ENCODE data around the gene ERBB4.

The ERBB4 gene

GRCh38 chr2:212360068-212360460, 178.5 kb downstream of the ERBB4 start:
- no peak for DNase-seq

GRCh38 chr2:212359425-212360067, 179.1 kb downstream of the ERBB4 start:
- no peak for DNase-seq

- DNase-seq: no peak
These were observed 181.0 kb downstream of the ERBB4 start for GRCh38 chr2:212357606-212358005.

- DNase-seq: no peak
These were observed 184.2 kb downstream of the ERBB4 start for GRCh38 chr2:212354382-212354781.

DNA sequence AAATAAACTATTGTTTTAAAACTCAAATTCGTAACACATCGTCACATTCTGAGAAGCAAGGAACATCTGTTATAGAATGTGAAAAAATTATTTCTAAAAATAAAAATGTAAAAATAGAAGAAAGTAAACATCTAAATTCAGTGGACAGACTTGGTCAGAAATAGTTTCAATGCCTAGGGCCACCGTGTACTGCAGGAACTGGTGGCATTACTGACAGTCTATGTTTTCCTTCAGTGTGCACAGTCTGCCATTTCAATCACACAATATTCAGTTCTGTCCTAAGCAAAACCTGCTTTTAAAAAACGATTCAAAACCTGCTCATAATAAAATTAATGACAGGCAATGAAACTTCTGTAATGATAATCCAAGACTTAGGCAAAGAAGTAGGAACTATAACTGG, 190.1 kb downstream of the ERBB4 start:
- no peak for DNase-seq

DNA sequence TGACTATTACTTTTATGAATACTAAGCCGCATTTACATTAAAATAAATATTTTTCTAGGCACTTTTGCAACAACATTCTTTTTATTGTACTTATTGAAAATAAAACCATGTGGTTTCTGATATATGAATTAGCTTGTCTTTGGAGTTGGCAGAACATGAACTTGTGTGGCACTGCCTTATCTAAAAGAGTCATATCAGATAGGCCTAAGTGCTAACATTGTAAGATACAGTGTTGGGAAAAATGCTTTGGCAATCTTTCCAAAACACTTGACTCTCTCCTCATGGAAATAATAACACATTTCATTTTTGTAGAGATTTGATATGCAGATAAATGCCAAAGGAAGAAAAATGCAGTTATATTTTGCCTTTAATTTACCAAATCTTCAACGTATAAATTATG, 191.7 kb downstream of the ERBB4 start:
- no peak for DNase-seq

GRCh38 chr2:212345966-212346365, 192.6 kb downstream of the ERBB4 start:
- no peak for DNase-seq

DNA sequence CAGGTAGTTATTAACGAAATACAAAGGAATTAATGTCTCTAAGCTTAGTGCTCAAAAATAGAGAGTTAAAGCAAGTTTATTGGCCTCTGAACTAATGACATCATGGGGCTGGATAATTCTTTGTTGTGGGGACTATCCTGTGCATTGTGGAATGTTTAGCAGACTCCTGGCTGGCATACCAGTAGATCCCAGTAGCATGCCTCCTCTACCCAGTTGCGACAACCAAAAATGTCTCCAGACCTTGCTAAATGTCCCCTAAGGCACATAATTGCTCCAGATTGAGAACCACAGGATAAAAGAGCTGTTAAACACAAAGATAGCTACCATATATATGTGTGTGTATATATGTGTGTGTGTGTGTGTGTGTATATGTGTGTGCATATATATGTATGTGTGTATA, 194.5 kb downstream of the ERBB4 start:
- DNase-seq: no peak

DNA sequence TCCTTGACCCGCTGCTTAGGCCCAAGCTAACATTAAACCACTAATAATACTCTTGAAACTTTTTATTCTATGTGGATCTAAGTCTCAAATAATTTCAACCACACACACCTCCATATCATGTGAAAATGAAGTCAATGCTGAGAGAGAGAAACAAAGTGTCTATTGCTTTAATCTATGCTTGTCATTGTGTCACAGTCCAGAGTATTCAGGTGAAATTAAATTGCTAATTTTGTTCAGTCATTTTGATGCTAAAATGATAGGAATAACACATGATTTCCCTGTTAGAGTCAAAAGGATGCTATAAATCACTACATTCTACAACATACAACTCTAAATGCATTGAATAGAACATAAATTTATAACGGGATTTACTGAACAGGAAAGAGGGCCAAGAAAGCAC, 195.4 kb downstream of the ERBB4 start:
- DNase-seq: no peak

DNA sequence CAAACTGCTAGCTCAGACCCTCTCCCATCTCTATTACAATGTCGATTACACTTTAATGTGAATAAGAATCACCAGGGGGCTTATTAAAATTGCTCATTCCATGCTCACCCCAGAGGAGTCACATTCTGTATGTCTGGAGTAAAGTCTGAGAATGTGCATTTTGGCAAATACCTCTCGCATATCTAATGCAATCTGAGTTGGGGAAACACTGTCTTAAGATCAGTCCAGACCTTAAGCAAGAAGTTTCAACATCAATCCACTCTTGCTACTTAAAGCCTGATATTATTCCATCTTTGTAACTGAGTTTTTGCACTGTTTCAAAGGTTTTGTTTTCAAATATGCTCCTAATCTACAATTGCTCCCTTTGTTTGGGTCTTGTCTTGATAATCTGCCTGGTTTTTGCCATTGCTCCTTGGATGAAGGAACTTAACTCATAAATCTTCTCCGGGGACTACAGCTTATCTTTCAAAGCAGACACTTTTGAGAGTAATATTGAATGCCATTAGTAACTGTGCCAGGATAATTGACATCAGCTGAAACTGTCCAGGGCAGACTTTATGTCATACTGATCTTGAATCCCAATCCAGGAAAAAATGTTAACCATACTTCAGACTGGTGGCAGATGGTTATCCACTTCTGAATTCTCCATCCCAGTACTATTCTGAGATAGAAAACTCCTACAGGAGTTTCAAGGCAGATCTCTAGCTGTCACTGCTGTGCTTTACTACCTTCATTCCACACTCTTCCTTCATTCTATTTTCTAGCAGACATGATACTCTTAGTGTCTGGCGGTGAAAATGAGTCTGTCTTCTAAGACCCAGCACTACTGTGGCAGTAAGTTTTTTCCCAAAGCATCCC, 200.9 kb downstream of the ERBB4 start:
- DNase-seq: no peak

DNA sequence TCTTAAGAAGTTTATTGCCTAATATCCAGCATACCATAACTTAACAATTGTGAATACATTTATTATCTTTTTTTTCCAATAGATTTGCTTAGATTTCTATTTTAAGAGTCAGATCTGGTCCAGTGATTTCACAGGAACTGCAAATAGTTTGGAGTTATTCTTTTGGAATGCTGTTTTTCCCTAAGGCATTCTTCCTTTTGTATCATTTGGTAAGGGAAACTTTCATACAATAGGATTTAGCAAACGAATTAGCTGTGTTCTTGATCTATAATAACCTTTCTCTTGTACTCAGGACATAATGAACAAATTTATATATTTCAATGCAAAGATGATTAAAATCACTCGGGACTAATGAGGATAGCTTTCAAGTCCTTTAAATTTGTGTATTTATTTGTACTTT, 201.6 kb downstream of the ERBB4 start:
- DNase-seq: no peak

DNA sequence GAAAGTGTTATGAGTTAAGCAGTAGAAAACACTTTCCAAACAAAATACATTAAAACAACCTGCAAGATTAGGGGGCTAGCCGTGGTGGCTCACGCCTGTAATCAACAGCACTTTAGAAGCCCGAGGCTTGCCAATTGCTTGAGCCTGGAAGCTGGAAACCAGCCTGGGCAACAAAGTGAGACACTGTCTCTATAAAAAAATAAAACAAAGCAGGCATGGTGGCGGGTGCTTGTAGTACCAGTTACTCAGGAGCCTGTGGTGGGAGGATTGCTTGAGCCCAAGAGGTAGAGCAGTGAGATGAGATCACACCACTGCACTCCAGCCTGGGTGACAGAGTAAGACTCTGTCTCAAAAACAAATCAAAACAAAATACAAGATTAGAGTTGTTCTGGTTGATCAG, 208.3 kb downstream of the ERBB4 start:
- no peak for DNase-seq

- DNase-seq: no peak
These were observed 209.7 kb downstream of the ERBB4 start for GRCh38 chr2:212328712-212329496.

GRCh38 chr2:212328136-212328535, 210.5 kb downstream of the ERBB4 start:
- DNase-seq: no peak

DNA sequence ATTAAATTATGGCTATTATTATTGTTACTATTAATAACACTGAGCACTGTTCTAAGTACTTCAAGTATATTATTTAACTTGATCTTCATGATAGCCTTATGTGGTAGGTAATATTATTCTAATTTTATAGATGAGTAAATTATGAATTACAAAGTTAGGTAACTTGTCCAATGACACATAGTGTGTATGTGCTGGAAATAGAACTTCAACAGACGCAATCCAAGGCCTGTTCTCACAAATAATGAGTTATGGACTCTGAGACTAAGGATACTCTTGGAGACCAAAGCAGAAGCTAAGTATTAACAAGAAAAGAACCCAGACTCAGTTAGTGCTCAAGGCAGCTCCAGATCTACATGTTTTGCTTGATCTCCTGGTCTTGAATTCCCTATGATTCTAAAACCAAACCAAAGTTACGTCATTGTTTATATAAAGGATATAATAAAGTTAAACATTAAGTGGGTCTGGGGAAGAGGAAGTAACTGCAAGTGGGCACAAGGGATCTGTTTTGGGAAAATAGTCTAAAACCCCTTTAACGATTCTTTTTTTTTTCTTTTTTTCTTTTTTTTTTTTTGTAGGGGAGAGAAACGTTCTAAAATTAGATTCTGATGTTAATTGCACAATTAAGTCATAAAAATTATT, 211.3 kb downstream of the ERBB4 start:
- no peak for DNase-seq

- DNase-seq: no peak
These were observed 220.0 kb downstream of the ERBB4 start for GRCh38 chr2:212318636-212319035.

DNA sequence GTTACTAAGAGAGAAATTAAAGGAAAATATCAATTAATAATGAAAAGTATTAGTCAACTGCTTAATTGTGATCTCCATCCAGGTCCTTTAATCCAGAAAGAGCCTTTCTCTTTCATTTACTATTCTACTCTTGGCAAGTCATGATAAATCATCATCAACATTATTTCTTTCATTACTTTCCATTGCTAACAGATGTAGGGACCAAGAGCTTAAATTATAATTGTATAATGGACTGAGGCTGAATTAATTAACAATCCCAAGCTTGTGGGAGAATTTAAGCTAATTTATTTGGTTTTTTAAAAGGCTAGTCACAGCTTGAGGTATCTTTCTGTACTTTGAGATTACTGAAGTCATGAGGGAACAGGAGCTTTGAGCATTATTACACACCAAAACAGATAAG, 223.9 kb downstream of the ERBB4 start:
- no peak for DNase-seq

GRCh38 chr2:212311807-212312404, 226.7 kb downstream of the ERBB4 start:
- no peak for DNase-seq

DNA sequence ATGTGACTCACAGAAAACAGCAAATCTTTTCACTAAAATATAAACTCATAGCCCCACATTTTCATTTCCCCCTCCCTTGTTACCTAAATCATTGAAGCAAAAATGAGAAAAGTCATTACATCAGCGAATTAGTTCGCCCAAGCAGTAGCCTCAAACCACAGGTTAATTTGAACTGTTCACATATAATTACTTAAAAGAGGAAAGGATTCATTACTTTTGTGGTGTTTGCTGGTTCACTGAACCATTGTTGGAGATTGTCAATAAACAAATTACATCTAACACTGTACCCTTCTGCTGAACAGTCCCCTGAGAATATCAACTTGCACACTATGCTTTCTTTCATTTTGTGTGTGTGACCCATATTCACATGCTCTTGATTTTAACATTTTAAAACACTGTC, 238.7 kb downstream of the ERBB4 start:
- DNase-seq: peak; percentile 61

DNA sequence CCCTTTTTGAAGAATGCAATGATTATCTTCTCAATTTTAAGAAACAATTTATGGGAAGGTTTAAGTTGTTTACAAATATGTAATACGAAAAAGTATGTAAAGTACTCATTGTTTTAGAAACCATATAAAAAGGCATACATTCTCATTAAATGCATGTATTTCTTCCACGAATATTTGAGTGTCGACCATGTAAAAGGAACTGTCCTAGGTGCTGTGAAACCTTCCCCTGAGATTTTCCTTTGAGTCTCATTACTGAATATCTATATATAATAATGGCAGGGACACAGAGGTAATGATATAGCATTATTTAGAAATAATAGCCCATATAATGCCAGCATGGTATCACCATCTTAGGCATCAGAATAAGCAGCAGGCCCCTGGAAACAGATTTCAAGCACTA, 239.3 kb downstream of the ERBB4 start:
- DNase-seq: peak; percentile 29

- DNase-seq: no peak
These were observed 243.0 kb downstream of the ERBB4 start for GRCh38 chr2:212295571-212295970.

- peak; percentile 99 for DNase-seq
These were observed 243.8 kb downstream of the ERBB4 start for GRCh38 chr2:212294816-212295215.

GRCh38 chr2:212289301-212289700, 249.3 kb downstream of the ERBB4 start:
- DNase-seq: no peak
